ENCODE results near the gene PPFIA1. TPM values are rescaled to one million over a fixed set of nuclear protein-coding genes. Genes with fewer than 3 reads are reported as not detected.
A peak's percentile ranks its signal among the peaks of the same experiment; 100 is the strongest.

PPFIA1 gene
- total RNA-seq, 1 experiment from 2014 or later: 75.1 TPM

GRCh38 chr11:70352100-70352499, 81.6 kb downstream of the PPFIA1 start:
- ATAC-seq (no peak), DNase-seq (ENCODE audit: low spot score) (no peak)
- no peaks in the 10 kb centered on the region for H3K9me3 Mint-ChIP-seq
- H3K36me3 Mint-ChIP-seq: peaks cover 65% of the 10 kb centered on the region
- H3K27ac Mint-ChIP-seq: peak overlapping the region; percentile 33
- no peaks in the 10 kb centered on the region for H3K27me3 Mint-ChIP-seq (ENCODE audit: low read depth)
- H3K4me3 Mint-ChIP-seq: no peak overlapping the region
- CTCF ChIA-PET: interaction anchor here (0.8 kb wide), 1 partner anchor 177 kb away, joined by 3 read pairs; no protein-coding TSS in a partner anchor
- POLR2A ChIA-PET: no interaction called here
- H3K4me1 Mint-ChIP-seq: 0 out of 2 replicates have a peak, but pooled peaks cover 2% of the 10 kb centered on the region
- TF ChIP-seq PRDM15 (CRISPR knock-in tag; IDR thresholded peaks at IDR 0.05) (no peak), ZNF416 (CRISPR knock-in tag; IDR thresholded peaks at IDR 0.05) (no peak), EMX1 (CRISPR knock-in tag; IDR thresholded peaks at IDR 0.05) (no peak), MYBL2 (CRISPR knock-in tag; IDR thresholded peaks at IDR 0.05) (no peak), RELA (CRISPR knock-in tag; IDR thresholded peaks at IDR 0.05; ENCODE audit: borderline replicate concordance) (no peak), ZNF232 (CRISPR knock-in tag; IDR thresholded peaks at IDR 0.05) (no peak), ZBTB21 (CRISPR knock-in tag; IDR thresholded peaks at IDR 0.05; ENCODE audit: borderline replicate concordance) (no peak), RORB (CRISPR knock-in tag; IDR thresholded peaks at IDR 0.05) (no peak), TEAD1 (CRISPR knock-in tag; IDR thresholded peaks at IDR 0.05) (no peak), ZSCAN18 (CRISPR knock-in tag; IDR thresholded peaks at IDR 0.05) (no peak), FOXP1 (CRISPR knock-in tag; IDR thresholded peaks at IDR 0.05; ENCODE audit: borderline replicate concordance) (no peak), IRF2 (CRISPR knock-in tag; IDR thresholded peaks at IDR 0.05; ENCODE audit: borderline replicate concordance, low read depth) (no peak), CBFB (CRISPR knock-in tag; IDR thresholded peaks at IDR 0.05; ENCODE audit: low read depth) (no peak), ZNF121 (CRISPR knock-in tag; IDR thresholded peaks at IDR 0.05) (no peak), SP1 (CRISPR knock-in tag; conservative IDR thresholded peaks at IDR 0.05) (no peak), ZNF532 (CRISPR knock-in tag; IDR thresholded peaks at IDR 0.05; ENCODE audit: borderline replicate concordance) (no peak), ZNF423 (CRISPR knock-in tag; IDR thresholded peaks at IDR 0.05) (no peak)

GRCh38 chr11:70352601-70353000, 82.1 kb downstream of the PPFIA1 start:
- TF ChIP-seq IRF1 (CRISPR knock-in tag; IDR thresholded peaks at IDR 0.05) (no peak), CDX4 (CRISPR knock-in tag; IDR thresholded peaks at IDR 0.05; ENCODE audit: borderline replicate concordance) (no peak), MYBL2 (CRISPR knock-in tag; IDR thresholded peaks at IDR 0.05) (no peak)
- ChIA-PET POLR2A (no interaction called here), CTCF (interaction anchor here (0.8 kb wide), 1 partner anchor 177 kb away, joined by 3 read pairs; no protein-coding TSS in a partner anchor)
- peak overlapping the region; percentile 33; the same call in 1 of the 2 replicates for H3K27ac Mint-ChIP-seq
- H3K4me1 Mint-ChIP-seq: 0 out of 2 replicates have a peak, but pooled peaks cover 2% of the 10 kb centered on the region
- no peaks in the 10 kb centered on the region for H3K27me3 Mint-ChIP-seq (ENCODE audit: low read depth)
- no peaks in the 10 kb centered on the region for H3K9me3 Mint-ChIP-seq
- H3K4me3 Mint-ChIP-seq: no peak overlapping the region
- H3K36me3 Mint-ChIP-seq: peaks cover 65% of the 10 kb centered on the region
- no peak for DNase-seq (ENCODE audit: low spot score)
- ATAC-seq: no peak

Measured in WTC11 (cell line).